ENCODE results near the gene CELF3. TPM values are rescaled to one million over a fixed set of nuclear protein-coding genes. Genes with fewer than 3 reads are reported as not detected.
A peak's percentile ranks its signal among the peaks of the same experiment; 100 is the strongest.

CELF3 gene
- total RNA-seq (2012; rRNA removed) (not detected in 2 replicates), polyA plus RNA-seq (2012; rRNA removed) (not detected in 2 replicates), Bru-seq, nascent RNA (not detected), BruChase-seq, experiment 1, labeled RNA remaining after a 6-hour chase (not detected), BruChase-seq, experiment 2, labeled RNA remaining after a 2-hour chase (not detected)
- polyA plus RNA-seq (2012; cell fraction: cytosol; rRNA removed): not detected in 2 replicates
- polyA plus RNA-seq (2012; cell fraction: nucleus; rRNA removed; ENCODE audit: low replicate concordance): not detected in 2 replicates
- long read RNA-seq: 0 reads

DNA sequence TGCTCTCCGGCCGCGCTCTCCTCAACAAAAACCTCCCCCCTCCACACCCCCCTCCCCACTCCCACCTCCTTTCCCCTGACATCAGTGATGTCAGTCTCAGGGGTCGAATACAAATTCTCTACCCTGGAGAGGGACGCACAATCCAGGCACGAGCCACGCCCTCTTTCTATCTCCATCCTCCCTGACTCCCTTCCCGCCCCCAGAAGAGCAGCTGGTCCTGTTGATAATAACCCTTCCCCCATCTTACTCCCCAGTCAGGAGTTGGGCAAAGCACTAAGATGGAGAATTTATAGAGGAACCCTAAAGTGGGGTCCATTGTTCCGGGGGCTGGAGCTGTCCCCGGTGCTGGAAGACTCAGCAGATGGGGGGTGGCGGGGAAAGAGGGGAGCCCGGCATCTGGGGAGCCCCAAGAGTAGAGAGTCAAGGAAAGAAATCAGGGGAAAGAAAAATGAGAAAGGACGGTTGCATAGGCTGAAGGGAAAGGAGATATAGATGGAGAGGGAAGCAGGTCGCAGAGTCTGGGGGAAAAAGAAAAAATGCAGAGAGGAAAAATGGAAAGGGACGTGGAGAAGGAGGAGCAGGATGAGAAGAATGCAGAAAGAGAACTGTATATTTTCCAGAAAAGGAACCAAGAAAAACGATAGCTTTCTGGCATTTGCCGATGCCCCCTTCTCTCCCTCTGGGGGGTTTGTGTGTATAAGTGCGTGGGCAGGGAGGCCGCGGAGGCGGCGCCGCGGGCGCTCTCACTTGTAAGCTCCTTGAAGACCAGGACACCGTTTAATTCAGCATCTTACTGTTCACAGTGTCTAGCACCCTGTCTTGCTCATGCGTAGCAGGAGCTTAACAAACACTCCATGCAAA, at the start of gene CELF3:
TSS of gene CELF3 (minus strand) at position 33 of the 861 bp plus-strand sequence. CDS start 783 bp downstream, outside the sequence.
- no peak for TF ChIP-seq NFE2L2 (IDR thresholded peaks at IDR 0.05; ENCODE audit: low read depth, low read length)
- TF ChIP-seq RCOR1 (IDR thresholded peaks at IDR 0.05; ENCODE audit: insufficient replicate concordance, low read length): no peak
- no peak for TF ChIP-seq MAZ (IDR thresholded peaks at IDR 0.05; ENCODE audit: borderline replicate concordance, low read depth, low read length)
- no peak for TF ChIP-seq FOS (IDR thresholded peaks at IDR 0.05; ENCODE audit: low read depth, low read length)
- Histone ChIP-seq H3K9me1 (ENCODE audit: insufficient read depth, low read length) (no peaks in the 10 kb centered on the region), H3K18ac (ENCODE audit: low read depth, low read length) (no peak within 1 kb of the TSS), H3K9me3 (ENCODE audit: control insufficient read depth, insufficient read depth, low read length) (no peaks in the 10 kb centered on the region), H3K56ac (ENCODE audit: extremely low read depth, insufficient read depth, low read length) (no peak within 1 kb of the TSS), H4K20me1 (ENCODE audit: insufficient read depth, low read length) (no peaks in the 10 kb centered on the region; the same call in 1 of the 2 replicates), H2BK120ac (ENCODE audit: low read depth, low read length) (no peak within 1 kb of the TSS), H3K79me1 (ENCODE audit: low read depth in 1 of 2, low read length in 2 of 2) (no peaks in the 10 kb centered on the region), H3K9ac (ENCODE audit: low read depth, low read length) (no peak within 1 kb of the TSS), H3K36me3 (ENCODE audit: control insufficient read depth, insufficient read depth, low read length) (no peaks in the 10 kb centered on the region), H2BK20ac (ENCODE audit: low read depth, low read length) (no peak within 1 kb of the TSS), H2AFZ (replicated peaks; ENCODE audit: low read length, poor library complexity) (no peak within 1 kb of the TSS), H4K8ac (ENCODE audit: low read depth in 2 of 2, low read length in 2 of 2) (no peak within 1 kb of the TSS), H2BK5ac (ENCODE audit: low read depth, low read length, poor library complexity, severe bottlenecking) (no peak within 1 kb of the TSS), H2BK15ac (ENCODE audit: low read depth, low read length) (no peak within 1 kb of the TSS), H3K4me2 (ENCODE audit: low read depth, low read length) (peak within 1 kb of the TSS; percentile 26; the same call in 1 of the 2 replicates), H3K27me3 (ENCODE audit: control insufficient read depth, insufficient read depth, low read length) (peaks cover 79% of the 10 kb centered on the region), H3K4me3 (ENCODE audit: insufficient read depth, low read depth, low read length) (no peak within 1 kb of the TSS), H2AK9ac (replicated peaks; ENCODE audit: low read depth, low read length, poor library complexity) (no peak within 1 kb of the TSS), H3K4me1 (ENCODE audit: control insufficient read depth, insufficient read depth, low read length) (peaks cover 2% of the 10 kb centered on the region; the same call in 1 of the 2 replicates), H3K4ac (ENCODE audit: low read depth, low read length) (no peak within 1 kb of the TSS), H3K23ac (ENCODE audit: low read depth, low read length) (0 out of 2 replicates have a peak within 1 kb of the TSS, but pooled peaks have one; percentile 11), H3K14ac (replicated peaks; ENCODE audit: low read depth, low read length) (no peak within 1 kb of the TSS), H2AK5ac (ENCODE audit: low read depth, low read length) (no peak within 1 kb of the TSS), H3K27ac (ENCODE audit: insufficient read depth, low read length) (no peak within 1 kb of the TSS), H4K91ac (ENCODE audit: insufficient read depth, low read depth, low read length) (no peak within 1 kb of the TSS), H4K5ac (ENCODE audit: low read depth, low read length) (no peak within 1 kb of the TSS)
- BruUV-seq (replicated peaks): no TSS peak
- in situ Hi-C loops (cut with MboI; ENCODE audit: low sequenced_read_pairs) (no loop called here), dilution Hi-C loops (cut with HindIII; ENCODE audit: low sequenced_read_pairs, unreplicated experiment) (no loop called here), intact Hi-C loops (cut with micrococcal nuclease) (loop anchor here (2.0 kb wide), 1 partner anchor 24 kb away; no protein-coding TSS in a partner anchor)
- 2% methylated on average over 7 of the region's 27 CpGs; no CpG with 5 or more reads in 1 of the 2 experiments for WGBS, 2 experiments (ENCODE audit: extremely low coverage in 2 of 2, insufficient read length in 1 of 2)
- ChIA-PET POLR2A (ENCODE audit: unreplicated experiment) (no interaction called here), CTCF (no interaction called here)
- no peak for DNase-seq
- ATAC-seq (ENCODE audit: low read depth): peak; percentile 30; the same call in 1 of the 2 replicates
